SKM-1 treated with dmso at 0.1 percent for 144 hours (cell line): ENCODE results near the gene TSPAN17.
"Not testable (repeated sequence)": the region's sequence is repeated elsewhere in the genome, so short reads cannot be mapped to it uniquely, and the experiment has no call there.

Experiments used
- DNase-seq: peaks from one replicate; lab custom pipeline; 2025; ENCODE audit not compliant: unreplicated experiment; lab: John Stamatoyannopoulos, UW

The TSPAN17 gene

DNA sequence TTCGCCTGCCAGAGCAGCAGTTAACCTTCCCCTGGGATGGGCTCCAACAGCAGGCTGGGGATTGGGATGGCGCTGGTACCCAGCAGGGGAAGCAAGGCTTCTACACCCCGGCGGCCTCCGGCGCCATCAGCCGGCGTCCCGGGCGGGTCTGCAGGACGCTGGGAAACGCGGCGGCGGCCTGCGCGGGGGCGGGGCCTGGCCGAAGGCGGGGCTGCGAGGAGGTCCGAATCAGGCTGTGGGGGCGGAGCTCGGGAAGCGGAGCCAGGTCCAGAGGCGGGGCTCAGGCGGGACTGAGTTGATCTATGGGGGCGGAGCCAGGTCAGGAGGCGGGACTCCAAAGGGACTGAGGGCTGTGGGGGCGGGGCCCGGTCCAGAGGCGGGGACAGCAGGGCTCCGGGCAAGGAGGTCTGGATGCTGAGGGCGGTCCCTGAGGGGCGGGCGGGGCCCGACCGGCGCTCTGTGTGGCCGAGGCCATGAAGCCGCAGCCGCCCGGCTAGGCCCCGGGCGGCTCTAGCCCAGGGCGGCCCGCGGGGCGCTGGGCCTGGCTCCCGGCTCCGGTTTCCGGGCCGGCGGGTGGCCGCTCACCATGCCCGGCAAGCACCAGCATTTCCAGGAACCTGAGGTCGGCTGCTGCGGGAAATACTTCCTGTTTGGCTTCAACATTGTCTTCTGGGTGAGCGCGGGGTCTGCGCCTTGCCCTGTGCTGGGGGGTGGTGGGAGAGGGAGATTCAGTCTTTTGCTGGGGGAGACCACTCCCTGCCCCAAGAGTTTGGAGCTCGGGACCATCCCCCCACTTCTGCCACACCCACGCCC, at the start of gene TSPAN17:
Gene TSPAN17 (plus strand): TSS at position 455 of the 813 bp plus-strand sequence. CDS start 132 bp downstream, at position 587.
- DNase-seq, result peak; percentile 98

- DNase-seq, result not testable (repeated sequence)
Observed at GRCh38 chr5:176599749-176600430, 47.4 kb upstream of the TSPAN17 start.

GRCh38 chr5:176601901-176602482, 45.3 kb upstream of the TSPAN17 start:
- DNase-seq, result no peak

DNA sequence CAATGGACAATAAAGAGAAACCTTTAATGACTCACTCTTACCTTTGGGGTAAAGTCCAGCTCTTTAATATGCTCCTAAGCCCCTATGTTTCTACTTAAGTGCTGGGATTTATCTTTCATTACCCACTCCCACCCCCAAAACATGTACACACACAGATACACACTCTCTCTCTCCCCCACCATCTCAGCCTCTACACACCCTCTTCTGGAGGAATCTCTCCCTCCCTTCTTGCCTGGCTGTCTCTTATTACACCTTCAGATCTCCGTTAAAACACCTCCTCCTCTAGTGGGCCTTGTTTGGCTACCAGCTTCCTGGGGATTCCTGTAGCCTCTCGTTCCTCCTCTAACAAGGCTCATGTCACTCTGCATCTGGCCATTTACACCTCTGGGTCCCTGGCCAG, 44.2 kb upstream of the TSPAN17 start:
- no peak for DNase-seq

DNA sequence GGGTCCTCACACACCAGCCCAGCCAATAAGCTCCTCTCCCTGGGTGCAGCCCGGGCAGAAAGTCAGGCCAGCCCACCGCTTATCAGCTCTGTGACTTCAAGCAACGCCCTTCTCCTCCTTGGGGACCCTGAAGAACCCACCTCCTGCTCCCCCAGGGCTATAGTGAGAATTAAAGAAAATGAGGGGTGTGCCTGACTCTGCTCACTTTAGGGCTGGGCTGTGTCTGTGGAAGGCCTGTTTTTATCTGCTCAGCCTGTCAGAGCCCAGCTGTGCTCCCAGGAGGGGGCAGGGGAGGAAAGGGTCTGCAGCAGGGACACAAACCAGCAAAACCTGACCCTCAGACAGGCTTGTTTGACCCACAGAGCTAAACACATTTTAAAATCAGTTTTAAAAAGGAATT, 41.3 kb upstream of the TSPAN17 start:
- DNase-seq, result no peak

GRCh38 chr5:176606875-176607274, 40.4 kb upstream of the TSPAN17 start:
- no peak for DNase-seq

GRCh38 chr5:176608142-176608705, 39.1 kb upstream of the TSPAN17 start:
- no peak for DNase-seq

DNA sequence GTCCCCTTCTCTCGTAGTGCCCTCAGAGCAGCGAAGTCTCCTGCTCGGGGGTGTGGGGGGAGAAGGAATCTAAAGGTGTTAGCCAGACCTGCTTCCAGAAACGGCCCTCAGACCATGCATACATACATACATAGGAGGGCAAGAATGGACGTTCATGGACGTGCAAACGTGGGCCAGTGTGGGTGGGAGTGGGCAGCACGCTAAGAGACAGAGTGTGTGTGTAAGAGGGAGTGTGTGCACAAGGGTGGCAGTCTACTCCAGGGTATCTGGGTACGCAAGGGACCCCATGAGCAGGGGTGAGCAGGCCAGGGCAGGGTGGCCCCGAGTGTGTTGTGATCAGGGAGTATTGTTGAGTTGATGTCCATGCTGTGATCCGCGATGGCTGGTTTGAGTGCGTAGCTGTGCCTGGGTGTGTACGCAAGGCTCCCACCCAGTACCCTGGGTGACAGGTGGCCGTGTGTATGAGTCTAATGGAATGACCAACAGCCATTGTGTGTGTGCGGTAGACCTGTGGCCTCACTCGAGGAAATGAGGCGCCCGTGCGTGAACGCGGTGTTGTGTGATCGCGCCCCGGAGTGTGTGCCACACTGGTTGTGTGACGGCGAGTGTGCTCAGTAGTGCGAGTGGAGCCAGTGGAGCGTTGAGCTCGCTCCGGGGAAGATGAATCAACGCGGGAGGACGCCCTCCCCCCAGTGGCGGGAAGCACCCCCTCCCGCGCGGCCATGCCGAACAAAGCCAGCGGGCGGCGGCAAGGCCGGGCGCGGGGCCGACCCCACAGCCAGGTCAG, 38.2 kb upstream of the TSPAN17 start:
- no peak for DNase-seq

- DNase-seq, result peak; percentile 30
Observed at GRCh38 chr5:176609724-176610434, 37.4 kb upstream of the TSPAN17 start, which contains the start of gene GPRIN1. TSS of gene GPRIN1 (minus strand) at chr5:176610156. CDS start at chr5:176599834, 10,322 bp downstream.

DNA sequence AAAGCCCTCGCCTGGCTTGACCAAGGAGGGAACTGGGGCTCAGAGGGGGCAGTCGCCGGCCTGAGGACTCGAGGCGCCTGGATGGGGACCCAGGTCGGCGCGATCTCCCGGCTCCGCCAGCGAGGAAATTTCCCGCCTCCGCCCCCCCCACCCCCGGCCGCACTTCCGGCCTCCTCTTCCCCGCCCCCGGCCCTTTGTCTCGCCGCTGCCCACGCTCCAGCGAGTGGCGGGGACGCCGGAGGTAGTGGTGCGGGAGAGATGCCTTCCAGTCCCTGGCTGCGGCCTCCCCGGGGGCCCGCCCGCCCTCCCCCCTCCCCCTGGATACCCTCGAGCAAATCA, 36.9 kb upstream of the TSPAN17 start:
- no peak for DNase-seq

GRCh38 chr5:176611435-176611834, 35.8 kb upstream of the TSPAN17 start:
- peak; percentile 25 for DNase-seq

GRCh38 chr5:176612008-176612407, 35.3 kb upstream of the TSPAN17 start:
- DNase-seq, result no peak

DNA sequence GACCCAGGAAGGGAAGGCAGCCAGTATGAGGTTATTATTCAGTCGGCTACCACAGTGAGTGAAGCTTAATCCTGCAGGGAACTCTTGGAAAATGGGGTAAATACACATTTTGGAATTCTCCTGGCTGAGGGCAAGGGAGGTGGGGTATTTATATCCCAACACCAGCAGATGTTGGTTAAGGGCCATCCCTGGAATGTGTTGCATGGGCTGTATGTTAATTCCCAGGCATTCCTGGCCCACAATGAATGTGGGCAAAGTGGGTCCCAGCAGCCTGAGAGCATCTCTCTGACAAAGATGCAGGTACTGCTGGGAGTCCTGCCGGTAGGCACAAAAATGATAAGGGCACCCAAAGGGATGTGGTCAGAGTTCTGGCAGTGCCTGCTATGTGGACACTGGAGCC, 34.4 kb upstream of the TSPAN17 start:
- no peak for DNase-seq

DNA sequence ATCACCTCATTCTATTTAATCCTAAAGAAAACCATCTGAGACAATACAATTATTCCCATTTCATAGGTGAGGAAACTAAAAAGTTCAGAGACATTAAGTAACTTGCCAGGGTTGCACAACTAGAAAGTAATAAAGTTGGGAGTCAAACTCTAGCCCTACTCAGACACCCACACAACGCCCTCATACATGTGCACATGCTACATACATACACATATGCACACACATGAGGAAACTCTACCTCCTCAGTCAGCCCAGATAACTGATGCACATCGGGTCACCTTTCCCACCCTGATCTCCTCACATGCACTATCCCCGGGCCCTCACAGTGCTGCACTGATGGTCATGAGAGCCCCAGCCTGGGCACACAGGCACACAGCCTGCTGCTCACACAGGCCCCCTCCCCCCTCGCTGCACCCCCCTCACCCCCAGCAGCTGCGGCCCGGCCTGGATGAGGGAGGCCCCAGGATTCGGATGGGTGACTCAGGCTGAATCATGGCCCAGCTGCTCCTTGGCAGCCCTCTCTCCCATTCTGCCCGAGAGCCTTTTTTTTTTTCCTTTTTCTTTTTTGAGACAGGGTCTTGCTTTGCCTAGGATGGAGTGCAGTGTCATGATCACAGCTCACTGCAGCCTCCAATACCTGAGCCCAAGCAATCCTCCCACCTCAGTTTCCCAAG, 32.3 kb upstream of the TSPAN17 start:
- no peak for DNase-seq

DNA sequence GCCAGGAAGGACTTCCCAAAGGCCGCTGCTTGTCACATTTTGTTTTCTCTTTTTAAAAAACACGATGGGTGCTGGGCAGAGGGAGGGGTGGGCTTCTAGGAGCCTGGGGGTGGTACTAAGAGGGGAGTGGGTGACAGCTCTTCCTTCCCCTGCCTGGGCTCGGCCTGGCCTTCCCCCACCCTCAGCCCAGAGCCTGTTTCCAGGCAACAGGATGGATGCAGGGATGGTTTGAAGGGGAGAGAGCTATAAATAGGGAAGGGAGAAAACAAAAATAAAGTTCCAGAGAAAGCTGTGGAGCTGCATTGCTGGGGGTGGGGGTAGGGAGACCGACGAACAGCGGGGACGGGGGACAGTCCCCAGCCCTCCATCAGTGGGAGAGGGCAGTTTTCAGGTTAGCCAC, 30.8 kb upstream of the TSPAN17 start:
- no peak for DNase-seq

GRCh38 chr5:176618783-176619182, 28.5 kb upstream of the TSPAN17 start:
- no peak for DNase-seq

DNA sequence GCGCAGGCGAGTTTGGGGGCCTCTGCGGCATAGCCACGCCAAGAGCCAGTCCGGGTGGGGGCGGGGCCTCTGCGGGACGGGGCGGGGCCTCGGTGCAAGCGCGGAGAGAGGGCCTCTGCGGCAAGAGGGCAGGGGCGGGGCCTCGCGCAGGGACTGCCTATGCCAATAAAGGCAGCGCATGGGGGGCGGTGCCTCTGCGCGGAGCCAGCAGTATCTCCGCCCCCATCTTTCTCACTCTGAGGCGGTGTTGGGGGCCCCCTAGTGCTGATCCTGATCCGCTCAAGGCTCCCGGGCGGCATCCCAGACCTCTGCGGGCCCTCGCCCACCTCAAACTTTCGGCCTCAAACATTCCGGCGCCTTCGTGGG, 28.1 kb upstream of the TSPAN17 start:
- peak; percentile 31 for DNase-seq

GRCh38 chr5:176619569-176620332, 27.5 kb upstream of the TSPAN17 start:
- DNase-seq, result no peak

- DNase-seq, result no peak
Observed at GRCh38 chr5:176620333-176620981, 26.8 kb upstream of the TSPAN17 start.
